Gastrocnemius medialis (tissue), 4 donors: Measurements from ENCODE around the gene RAX.

Experiments
- CTCF ChIP-seq, 5 experiments: fragments of 450-650 bp in 3 of 5; fragments of 200-600 bp in 2 of 5; sonication (generic) in 2 of 5; IDR thresholded peaks in 4 of 5; conservative IDR thresholded peaks in 1 of 5; 1 replicate in 4 of 5; 2 replicates in 1 of 5; pipeline ENCODE4 v1.5.1; 2016 to 2019; ENCODE audit warnings: antibody characterized with exemption in 5 of 5, mild to moderate bottlenecking in 3 of 5, moderate library complexity in 3 of 5
- POLR2A ChIP-seq, 2 donors: fragments of 450-650 bp; IDR thresholded peaks; one replicate each; pipeline ENCODE4 v1.6.1; 2017; ENCODE audit warnings: antibody characterized with exemption in 2 of 2, mild to moderate bottlenecking in 2 of 2, moderate library complexity in 2 of 2

GRCh38 chr18:59239642-59240041, 33.6 kb downstream of the RAX start:
- no peak for TF ChIP-seq CTCF (IDR thresholded peaks at IDR 0.05 in 4 of 5, conservative IDR thresholded peaks at IDR 0.05 in 1 of 5)
- no peak for TF ChIP-seq POLR2A (IDR thresholded peaks at IDR 0.05)
